Endothelial cell of umbilical vein (primary cell): ENCODE data around the gene USPL1. TPM values are rescaled to one million over a fixed set of nuclear protein-coding genes. Genes with fewer than 3 reads are reported as not detected.

ENCODE experiments used
- BruUV-seq: library from RNA; stranded (reverse); fragments of 400-500 nt; replicated peaks from 2 replicates; lab custom pipeline; 2021; lab: Mats Ljungman, UMichigan
- CTCF ChIA-PET: fragments of 300-600, 350-600 bp; sonication (Branson Sonifier 250); formaldehyde crosslinking; loops from one replicate; lab custom pipeline; 2021; ENCODE audit warnings: antibody characterized with exemption, inconsistent platforms; lab: Charles Lee
- POLR2A ChIA-PET: fragments of 300-600, 350-600 bp; sonication (Branson Sonifier 250); formaldehyde crosslinking; loops from one replicate; lab custom pipeline; 2021; ENCODE audit warnings: antibody characterized with exemption, inconsistent platforms; lab: Charles Lee
- DNase-seq: peaks from one replicate; pipeline ENCODE4 v3.0.0-alpha.2; 2011; ENCODE audit warnings: low read depth, low spot score
- FAIRE-seq: peaks from 2 replicates; lab custom pipeline; 2011; peaks lifted over from hg19 to GRCh38; lab: Jason Lieb, UNC
- H2AFZ ChIP-seq: 2 replicates; pipeline ENCODE4 v1.6.0; 2012; ENCODE audit warnings: low read depth, low read length, control low read depth, inconsistent platforms
- H3K27ac ChIP-seq: 2 replicates; pipeline ENCODE4 v1.5.1; 2011; ENCODE audit warnings: low read depth, mild to moderate bottlenecking, control low read depth, low read length, moderate library complexity; ENCODE audit not compliant: insufficient read depth
- H3K27me3 ChIP-seq, 2 experiments: 2 replicates each; pipeline versions ENCODE4 v1.6.0 to v1.6.1; 2011; ENCODE audit warnings: low read length in 2 of 2, mixed read lengths in 1 of 2; ENCODE audit not compliant: control insufficient read depth in 2 of 2, insufficient read depth in 2 of 2
- H3K36me3 ChIP-seq, 2 experiments: 2 replicates in 1 of 2; 3 replicates in 1 of 2; pipeline ENCODE4 v1.5.1; 2011; ENCODE audit warnings: low read length in 2 of 2, mild to moderate bottlenecking in 1 of 2, moderate library complexity in 1 of 2; ENCODE audit not compliant: control insufficient read depth in 2 of 2, insufficient read depth in 2 of 2; ENCODE audit errors: extremely low read depth in 1 of 2
- H3K4me1 ChIP-seq: 3 replicates; pipeline ENCODE4 v1.5.1; 2011; ENCODE audit warnings: mild to moderate bottlenecking, low read length; ENCODE audit not compliant: control insufficient read depth, insufficient read depth; ENCODE audit errors: extremely low read depth
- H3K4me2 ChIP-seq: 2 replicates; pipeline ENCODE4 v1.6.1; 2011; ENCODE audit warnings: low read length, control low read depth, mixed read lengths; ENCODE audit not compliant: insufficient read depth
- H3K4me3 ChIP-seq, 3 experiments: fragments of 200-600 bp in 1 of 3; sonication (generic), shearing (Covaris generic) in 1 of 3; replicated peaks in 1 of 3; 2 replicates each; pipeline ENCODE4 v1.5.1; 2011 to 2016; ENCODE audit warnings: control low read depth in 3 of 3, low read length in 3 of 3, mild to moderate bottlenecking in 2 of 3, inconsistent platforms in 1 of 3, low read depth in 1 of 3, moderate library complexity in 1 of 3; ENCODE audit not compliant: insufficient read depth in 1 of 3
- H3K79me2 ChIP-seq: 2 replicates; pipeline ENCODE4 v1.6.0; 2012; ENCODE audit warnings: low read length, inconsistent platforms; ENCODE audit not compliant: control insufficient read depth, insufficient read depth
- H3K9ac ChIP-seq: replicated peaks from 2 replicates; pipeline ENCODE3; 2011; ENCODE audit warnings: low read length, control low read depth; ENCODE audit not compliant: insufficient read depth; ENCODE audit errors: extremely low read depth
- H3K9me1 ChIP-seq: replicated peaks from 3 replicates; pipeline ENCODE4 v1.6.0; 2011; ENCODE audit warnings: mild to moderate bottlenecking, low read length; ENCODE audit not compliant: control insufficient read depth, insufficient read depth; ENCODE audit errors: extremely low read depth
- H3K9me3 ChIP-seq: replicated peaks from 2 replicates; pipeline ENCODE4 v1.5.1; 2012; ENCODE audit warnings: low read length, inconsistent platforms; ENCODE audit not compliant: control insufficient read depth, insufficient read depth
- H4K20me1 ChIP-seq: replicated peaks from 2 replicates; pipeline ENCODE3; 2011; ENCODE audit warnings: mild to moderate bottlenecking, low read length; ENCODE audit not compliant: control insufficient read depth, insufficient read depth; ENCODE audit errors: extremely low read depth
- EZH2 ChIP-seq: IDR thresholded peaks from 2 replicates; pipeline ENCODE4 v1.6.1; 2012; ENCODE audit warnings: borderline replicate concordance, low read depth, mild to moderate bottlenecking, moderate library complexity, low read length, inconsistent platforms; ENCODE audit not compliant: severe bottlenecking
- FOS ChIP-seq: IDR thresholded peaks from 2 replicates; pipeline ENCODE4 v1.6.1; 2011; ENCODE audit warnings: mild to moderate bottlenecking, low read length, moderate library complexity, borderline replicate concordance; ENCODE audit not compliant: insufficient read depth
- GATA2 ChIP-seq: IDR thresholded peaks from 2 replicates; pipeline ENCODE4 v1.7.0; 2011; ENCODE audit warnings: low read depth, mild to moderate bottlenecking, moderate library complexity, mixed read lengths, low read length; ENCODE audit not compliant: insufficient read length, insufficient read depth
- JUN ChIP-seq: IDR thresholded peaks from 2 replicates; pipeline ENCODE4 v1.6.1; 2011; ENCODE audit warnings: borderline replicate concordance, low read depth; ENCODE audit not compliant: insufficient read length, insufficient read depth
- MYC ChIP-seq: IDR thresholded peaks from one replicate; pipeline ENCODE4 v1.6.1; 2011; ENCODE audit warnings: mild to moderate bottlenecking, low read depth, low read length
- POLR2A ChIP-seq: IDR thresholded peaks from 2 replicates; pipeline ENCODE4 v1.6.1; 2012; ENCODE audit warnings: low read depth, mild to moderate bottlenecking, control low read depth, low read length
- POLR2AphosphoS5 ChIP-seq: IDR thresholded peaks from 2 replicates; pipeline ENCODE4 v1.6.1; 2012; ENCODE audit warnings: low read depth, mild to moderate bottlenecking, control low read depth, low read length, moderate library complexity; ENCODE audit not compliant: insufficient read depth
- dilution Hi-C: fragments of 300-500 bp; cut with MboI; formaldehyde crosslinking; loops from one replicate; pipeline ENCODE4 v1.15.0; 2019; ENCODE audit warnings: low sequenced_read_pairs; ENCODE audit not compliant: extremely low pct_ligation_motif_present
- intact Hi-C: fragments of 100-400 bp; cut with micrococcal nuclease; formaldehyde crosslinking; loops from one replicate; pipeline ENCODE4 v1.10.0; 2022
- polyA plus RNA-seq, 4 experiments: library from polyadenylated mRNA; depleted of rRNA in 3 of 4; stranded (reverse) in 3 of 4; unstranded in 1 of 4; fragments of >200 nt; gene quantifications; 2 replicates each; pipeline versions ENCODE4 v1.2.1 to v1.2.3, GENCODE V29; 2011 to 2012; ENCODE audit warnings: missing spikeins in 1 of 4
- total RNA-seq: library from RNA; stranded (reverse); gene quantifications from 2 replicates; pipeline ENCODE4 v1.2.3, GENCODE V29; 2021
- TF ChIP-seq, protein P1 (sequence below), 2 donors: IDR thresholded peaks; 1 replicate in 1 of 2; 2 replicates in 1 of 2; pipeline ENCODE4 v1.5.1; 2011; ENCODE audit warnings: low read length in 2 of 2, mild to moderate bottlenecking in 2 of 2, moderate library complexity in 2 of 2, control low read depth in 1 of 2, inconsistent platforms in 1 of 2, low read depth in 1 of 2; ENCODE audit not compliant: insufficient read depth in 1 of 2; ENCODE audit errors: extremely low read depth in 1 of 2
- TF ChIP-seq, protein P2 (sequence below): IDR thresholded peaks from 2 replicates; pipeline ENCODE4 v1.6.1; 2011; ENCODE audit not compliant: insufficient read depth, insufficient read length

USPL1 gene
- total and polyA plus RNA-seq, 2 donors (not counting 3 experiments of a cell fraction or from before 2014, with no cell fraction given) = 14.6 to 21.0 TPM

- peaks cover 2% of the 10 kb centered on the region for H4K20me1 ChIP-seq
- POLR2A ChIA-PET = no interaction called here
- H3K79me2 ChIP-seq = peaks cover 80% of the 10 kb centered on the region
- dilution Hi-C loops = no loop called here
- DNase-seq (no peak), FAIRE-seq (no peak)
- no peak overlapping the region for H3K4me3 ChIP-seq
- TF ChIP-seq EZH2 = no peak
- TF ChIP-seq JUN = no peak
- TF ChIP-seq, protein P1, sequence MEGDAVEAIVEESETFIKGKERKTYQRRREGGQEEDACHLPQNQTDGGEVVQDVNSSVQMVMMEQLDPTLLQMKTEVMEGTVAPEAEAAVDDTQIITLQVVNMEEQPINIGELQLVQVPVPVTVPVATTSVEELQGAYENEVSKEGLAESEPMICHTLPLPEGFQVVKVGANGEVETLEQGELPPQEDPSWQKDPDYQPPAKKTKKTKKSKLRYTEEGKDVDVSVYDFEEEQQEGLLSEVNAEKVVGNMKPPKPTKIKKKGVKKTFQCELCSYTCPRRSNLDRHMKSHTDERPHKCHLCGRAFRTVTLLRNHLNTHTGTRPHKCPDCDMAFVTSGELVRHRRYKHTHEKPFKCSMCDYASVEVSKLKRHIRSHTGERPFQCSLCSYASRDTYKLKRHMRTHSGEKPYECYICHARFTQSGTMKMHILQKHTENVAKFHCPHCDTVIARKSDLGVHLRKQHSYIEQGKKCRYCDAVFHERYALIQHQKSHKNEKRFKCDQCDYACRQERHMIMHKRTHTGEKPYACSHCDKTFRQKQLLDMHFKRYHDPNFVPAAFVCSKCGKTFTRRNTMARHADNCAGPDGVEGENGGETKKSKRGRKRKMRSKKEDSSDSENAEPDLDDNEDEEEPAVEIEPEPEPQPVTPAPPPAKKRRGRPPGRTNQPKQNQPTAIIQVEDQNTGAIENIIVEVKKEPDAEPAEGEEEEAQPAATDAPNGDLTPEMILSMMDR (IDR thresholded peaks at IDR 0.05; ENCODE audit: extremely low read depth in 1 of 2, insufficient read depth in 1 of 2, low read depth in 1 of 2, low read length in 2 of 2) = no peak
- TF ChIP-seq FOS = no peak
- TF ChIP-seq POLR2A = no peak
- no peak for TF ChIP-seq MYC
- no peak for TF ChIP-seq GATA2
- TF ChIP-seq POLR2AphosphoS5 = no peak
- TF ChIP-seq, protein P2, sequence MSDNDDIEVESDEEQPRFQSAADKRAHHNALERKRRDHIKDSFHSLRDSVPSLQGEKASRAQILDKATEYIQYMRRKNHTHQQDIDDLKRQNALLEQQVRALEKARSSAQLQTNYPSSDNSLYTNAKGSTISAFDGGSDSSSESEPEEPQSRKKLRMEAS = no peak
- H3K36me3 ChIP-seq = peaks cover 10 to 18% of the 10 kb centered on the region in 2 experiments
- CTCF ChIA-PET = interaction anchor here (0.7 to 1.6 kb wide), 4 partner anchors 8 to 502 kb away, joined by 3 to 5 read pairs (median 3); no protein-coding TSS in a partner anchor
- BruUV-seq = no TSS peak
- H2AFZ ChIP-seq = no peak overlapping the region
- no peaks in the 10 kb centered on the region for H3K9me3 ChIP-seq
- H3K9me1 ChIP-seq = no peaks in the 10 kb centered on the region
- no peaks in the 10 kb centered on the region for H3K4me1 ChIP-seq
- no peak overlapping the region for H3K4me2 ChIP-seq
- H3K27ac ChIP-seq = no peak overlapping the region
- no peak overlapping the region for H3K9ac ChIP-seq
- no peaks in the 10 kb centered on the region for H3K27me3 ChIP-seq
- intact Hi-C loops = no loop called here
These were observed 17.1 kb downstream of the USPL1 start for GRCh38 chr13:30634838-30635237.
